Vagina (tissue), 2 donors: ENCODE results near the gene MINDY4. TPM values are rescaled to one million over a fixed set of nuclear protein-coding genes. Genes with fewer than 3 reads are reported as not detected.

Experiments
- DNase-seq, 2 donors: peaks; one replicate each; pipeline ENCODE4 v3.0.0-alpha.2; 2017; ENCODE audit errors: extremely low spot score in 2 of 2
- H3K27ac ChIP-seq: fragments of 200-600 bp; sonication (generic); one replicate; pipeline ENCODE4 v1.5.1; 2019
- H3K27me3 ChIP-seq: fragments of 200-600 bp; sonication (generic); one replicate; pipeline ENCODE4 v1.5.1; 2019
- H3K36me3 ChIP-seq, 2 donors: fragments of 200-600 bp; sonication (generic); one replicate each; pipeline ENCODE4 v1.5.1; 2017 to 2019
- H3K4me1 ChIP-seq: fragments of 200-600 bp; sonication (generic); one replicate; pipeline ENCODE4 v1.5.1; 2019
- H3K4me3 ChIP-seq, 2 donors: fragments of 200-600 bp; sonication (generic); 1 replicate in 1 of 2; 2 replicates in 1 of 2; pipeline ENCODE4 v1.5.1; 2016 to 2019
- H3K9me3 ChIP-seq: fragments of 200-600 bp; sonication (generic); one replicate; pipeline ENCODE4 v1.5.1; 2019
- POLR2A ChIP-seq, 2 donors: fragments of 450-650 bp; IDR thresholded peaks; one replicate each; pipeline ENCODE4 v1.6.1; 2017; ENCODE audit warnings: antibody characterized with exemption in 2 of 2, mild to moderate bottlenecking in 2 of 2, moderate library complexity in 2 of 2
- POLR2AphosphoS5 ChIP-seq, 2 donors: sonication (generic); formaldehyde crosslinking; IDR thresholded peaks; one replicate each; pipeline ENCODE4 v1.9.0; 2017; ENCODE audit warnings: antibody characterized with exemption in 2 of 2, mild to moderate bottlenecking in 2 of 2, low read depth in 1 of 2; ENCODE audit not compliant: insufficient read depth in 1 of 2
- intact Hi-C: fragments of 100-400 bp; cut with DNase I; formaldehyde crosslinking; loops from one replicate; pipeline ENCODE4 v1.15.1; 2023
- total RNA-seq: library from RNA; depleted of rRNA; stranded (reverse); fragments of >200 nt; gene quantifications from one replicate; pipeline ENCODE4 v1.2.3, GENCODE V29; 2016
- TF ChIP-seq, protein P1 (sequence below), 3 experiments: fragments of 450-650 bp in 2 of 3; fragments of 200-600 bp in 1 of 3; sonication (generic) in 1 of 3; IDR thresholded peaks; one replicate each; pipeline ENCODE4 v1.5.1; 2017 to 2019; ENCODE audit warnings: antibody characterized with exemption in 3 of 3, mild to moderate bottlenecking in 2 of 3, moderate library complexity in 2 of 3

The MINDY4 gene
- total RNA-seq, 1 donor from 2014 or later = 10.3 TPM

DNA sequence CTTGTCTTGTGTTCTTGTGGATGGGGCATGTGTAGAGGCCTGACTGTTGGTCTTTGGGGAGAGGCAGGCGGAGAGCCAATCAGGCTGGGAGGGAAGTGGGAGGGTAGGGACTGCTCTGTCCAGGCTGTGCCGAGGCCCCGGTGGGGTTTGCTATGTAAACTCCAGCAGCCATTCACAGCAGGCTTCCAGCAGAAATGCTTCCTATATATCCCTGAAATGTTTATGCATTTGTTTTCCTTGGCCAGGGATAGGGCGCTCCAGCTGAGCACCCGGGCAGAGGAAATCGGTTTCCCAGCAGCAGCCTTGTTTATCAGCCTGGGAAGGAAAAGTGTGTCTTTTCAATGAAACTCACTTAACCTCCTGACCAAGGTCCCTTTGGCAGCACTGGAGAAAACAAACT is 122.1 kb downstream of the MINDY4 start:
- TF ChIP-seq, protein P1, sequence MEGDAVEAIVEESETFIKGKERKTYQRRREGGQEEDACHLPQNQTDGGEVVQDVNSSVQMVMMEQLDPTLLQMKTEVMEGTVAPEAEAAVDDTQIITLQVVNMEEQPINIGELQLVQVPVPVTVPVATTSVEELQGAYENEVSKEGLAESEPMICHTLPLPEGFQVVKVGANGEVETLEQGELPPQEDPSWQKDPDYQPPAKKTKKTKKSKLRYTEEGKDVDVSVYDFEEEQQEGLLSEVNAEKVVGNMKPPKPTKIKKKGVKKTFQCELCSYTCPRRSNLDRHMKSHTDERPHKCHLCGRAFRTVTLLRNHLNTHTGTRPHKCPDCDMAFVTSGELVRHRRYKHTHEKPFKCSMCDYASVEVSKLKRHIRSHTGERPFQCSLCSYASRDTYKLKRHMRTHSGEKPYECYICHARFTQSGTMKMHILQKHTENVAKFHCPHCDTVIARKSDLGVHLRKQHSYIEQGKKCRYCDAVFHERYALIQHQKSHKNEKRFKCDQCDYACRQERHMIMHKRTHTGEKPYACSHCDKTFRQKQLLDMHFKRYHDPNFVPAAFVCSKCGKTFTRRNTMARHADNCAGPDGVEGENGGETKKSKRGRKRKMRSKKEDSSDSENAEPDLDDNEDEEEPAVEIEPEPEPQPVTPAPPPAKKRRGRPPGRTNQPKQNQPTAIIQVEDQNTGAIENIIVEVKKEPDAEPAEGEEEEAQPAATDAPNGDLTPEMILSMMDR (IDR thresholded peaks at IDR 0.05) = no peak
- TF ChIP-seq POLR2A (IDR thresholded peaks at IDR 0.05) (no peak), POLR2AphosphoS5 (IDR thresholded peaks at IDR 0.05; ENCODE audit: insufficient read depth in 1 of 2, low read depth in 1 of 2) (peak in 1 of 2 donors; percentile 40)
- no peak overlapping the region for H3K4me3 ChIP-seq
- H3K4me1 ChIP-seq = peaks cover 14% of the 10 kb centered on the region
- H3K27me3 ChIP-seq = no peaks in the 10 kb centered on the region
- intact Hi-C loops = no loop called here
- H3K36me3 ChIP-seq = no peaks in the 10 kb centered on the region
- H3K27ac ChIP-seq = no peak overlapping the region
- DNase-seq = no peak
- H3K9me3 ChIP-seq = no peaks in the 10 kb centered on the region

DNA sequence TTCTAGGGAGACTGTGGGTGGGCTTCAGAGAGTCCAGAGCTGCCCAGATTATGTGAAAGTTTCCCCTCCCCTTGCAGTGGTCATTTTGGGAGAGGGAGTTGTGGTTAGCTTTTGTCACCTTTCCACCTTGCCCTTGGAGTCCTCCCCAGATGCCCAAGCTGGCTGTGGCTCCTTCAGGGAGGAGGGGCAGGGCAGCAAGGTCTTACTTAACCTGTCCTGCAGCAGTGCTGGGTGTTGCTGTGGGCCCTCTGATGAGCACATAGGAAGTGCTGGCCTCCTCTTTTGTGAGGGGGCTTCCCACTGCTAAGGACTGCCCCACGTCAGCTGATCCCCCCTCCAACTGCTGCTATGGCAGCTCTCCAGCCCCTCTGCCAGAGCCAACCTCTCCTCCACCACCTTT is 122.8 kb downstream of the MINDY4 start:
- intact Hi-C loops = no loop called here
- Histone ChIP-seq H3K27ac (peak overlapping the region; percentile 2), H3K36me3 (no peaks in the 10 kb centered on the region), H3K4me3 (no peak overlapping the region), H3K4me1 (peaks cover 14% of the 10 kb centered on the region), H3K27me3 (no peaks in the 10 kb centered on the region), H3K9me3 (no peaks in the 10 kb centered on the region)
- DNase-seq = no peak
- TF ChIP-seq POLR2AphosphoS5 (IDR thresholded peaks at IDR 0.05; ENCODE audit: insufficient read depth in 1 of 2, low read depth in 1 of 2) (no peak), POLR2A (IDR thresholded peaks at IDR 0.05) (no peak)
- TF ChIP-seq, protein P1 (IDR thresholded peaks at IDR 0.05) = no peak

DNA sequence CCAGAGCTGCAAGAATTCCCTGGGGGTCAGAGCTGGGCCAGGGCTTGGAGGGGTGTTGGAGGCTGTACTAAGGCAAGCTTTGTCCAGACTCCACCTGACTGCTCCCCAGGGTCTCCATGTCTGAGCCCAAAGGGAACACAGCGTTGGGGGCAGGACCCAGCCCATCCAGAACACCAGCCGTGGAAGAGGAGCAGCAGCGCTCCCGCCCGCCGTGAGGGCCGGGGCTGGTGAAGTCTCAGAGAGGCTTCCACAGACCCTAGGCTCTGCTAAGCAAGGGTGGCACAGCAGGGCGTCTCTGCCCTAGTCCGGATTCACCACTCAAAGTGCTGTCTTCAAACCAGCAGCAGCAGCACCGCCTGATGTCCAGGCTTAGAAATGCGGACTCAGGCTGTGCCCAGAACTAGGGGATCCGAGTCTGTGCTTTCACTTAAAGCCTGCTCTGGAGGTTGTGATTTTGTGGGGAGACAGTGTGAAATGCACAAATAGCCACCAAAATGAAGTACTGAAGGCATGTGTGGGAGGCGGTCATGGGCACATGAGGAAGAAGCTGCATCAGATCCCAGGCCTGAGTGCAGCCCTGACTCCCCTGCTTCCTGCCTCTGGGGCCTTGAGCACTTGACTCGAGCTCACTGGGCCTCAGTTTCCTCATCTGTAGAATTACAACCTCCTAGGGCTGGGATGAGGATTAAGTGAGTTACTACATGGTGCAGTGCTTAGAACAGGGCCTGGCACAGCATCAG is 123.8 kb downstream of the MINDY4 start:
- Histone ChIP-seq H3K4me3 (no peak overlapping the region), H3K27me3 (no peaks in the 10 kb centered on the region), H3K4me1 (peaks cover 14% of the 10 kb centered on the region), H3K36me3 (no peaks in the 10 kb centered on the region), H3K9me3 (no peaks in the 10 kb centered on the region), H3K27ac (peak overlapping the region; percentile 2)
- intact Hi-C loops = no loop called here
- TF ChIP-seq POLR2A (IDR thresholded peaks at IDR 0.05) = no peak
- no peak for TF ChIP-seq POLR2AphosphoS5 (IDR thresholded peaks at IDR 0.05; ENCODE audit: insufficient read depth in 1 of 2, low read depth in 1 of 2)
- TF ChIP-seq, protein P1 (IDR thresholded peaks at IDR 0.05) = no peak
- DNase-seq = no peak

DNA sequence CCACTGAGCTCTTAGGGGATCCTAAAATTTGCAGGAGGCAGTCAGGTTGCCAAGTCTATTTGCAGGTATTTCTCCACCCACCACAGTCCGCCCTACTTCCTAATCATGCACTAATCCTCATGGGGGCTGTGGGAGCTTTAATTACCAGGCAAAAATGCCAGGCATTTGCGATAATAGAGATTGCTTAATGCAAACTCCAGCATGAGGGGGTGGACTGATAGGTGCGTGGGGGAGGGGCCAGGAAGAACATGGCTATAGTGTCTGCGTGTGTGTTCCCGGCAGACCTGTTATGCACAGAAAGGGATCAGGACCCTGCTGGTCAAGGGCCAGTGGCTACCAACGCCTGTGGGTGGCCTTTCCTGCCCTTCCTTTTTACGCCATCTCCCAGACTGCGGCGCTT is 124.8 kb downstream of the MINDY4 start:
- Histone ChIP-seq H3K36me3 (no peaks in the 10 kb centered on the region), H3K27ac (no peak overlapping the region), H3K4me1 (peaks cover 14% of the 10 kb centered on the region), H3K27me3 (no peaks in the 10 kb centered on the region), H3K4me3 (no peak overlapping the region), H3K9me3 (no peaks in the 10 kb centered on the region)
- intact Hi-C loops = no loop called here
- TF ChIP-seq POLR2A (IDR thresholded peaks at IDR 0.05) = no peak
- TF ChIP-seq, protein P1 (IDR thresholded peaks at IDR 0.05) = no peak
- no peak for TF ChIP-seq POLR2AphosphoS5 (IDR thresholded peaks at IDR 0.05; ENCODE audit: insufficient read depth in 1 of 2, low read depth in 1 of 2)
- no peak for DNase-seq
